Measurements from ENCODE around the gene NEURL2. TPM values are rescaled to one million over a fixed set of nuclear protein-coding genes. Genes with fewer than 3 reads are reported as not detected.

Gene NEURL2
- polyA plus RNA-seq, 1 donor (not counting 4 experiments of a cell fraction or from before 2014, with no cell fraction given): 0.49 TPM

- Histone ChIP-seq H2AFZ (ENCODE audit: control insufficient read depth, low read length) (no peak overlapping the region), H3K4me1 (ENCODE audit: control insufficient read depth, extremely low read depth, insufficient read depth, low read length) (peaks cover 20% of the 10 kb centered on the region), H3K27me3 (ENCODE audit: control insufficient read depth, extremely low read depth, insufficient read depth, low read length) (no peaks in the 10 kb centered on the region), H3K4me3 (ENCODE audit: control insufficient read depth in 2 of 3, extremely low read depth in 1 of 3, insufficient read depth in 2 of 3, low read depth in 1 of 3, low read length in 3 of 3) (no peak overlapping the region), H3K9ac (ENCODE audit: control insufficient read depth, extremely low read depth, insufficient read depth, low read length) (no peak overlapping the region), H3K79me2 (ENCODE audit: control insufficient read depth, insufficient read depth, low read length) (peaks cover 10% of the 10 kb centered on the region), H3K36me3 (ENCODE audit: control insufficient read depth in 2 of 2, extremely low read depth in 1 of 2, insufficient read depth in 2 of 2, low read length in 2 of 2) (peaks cover 11 to 13% of the 10 kb centered on the region in 2 experiments), H3K9me3 (ENCODE audit: control insufficient read depth, low read depth, low read length) (no peaks in the 10 kb centered on the region), H3K27ac (ENCODE audit: control insufficient read depth, insufficient read depth, low read length) (no peak overlapping the region), H4K20me1 (ENCODE audit: control insufficient read depth, extremely low read depth, insufficient read depth, low read length) (no peaks in the 10 kb centered on the region), H3K9me1 (ENCODE audit: control insufficient read depth, extremely low read depth, insufficient read depth, low read length) (no peaks in the 10 kb centered on the region), H3K4me2 (ENCODE audit: control insufficient read depth, extremely low read depth, insufficient read depth, low read depth, low read length) (no peak overlapping the region)
- no peak for FAIRE-seq
- TF ChIP-seq CTCF (optimal IDR thresholded peaks at IDR 0.05 in 1 of 3, IDR thresholded peaks at IDR 0.05 in 1 of 3, conservative IDR thresholded peaks at IDR 0.05 in 1 of 3; ENCODE audit: extremely low read depth in 1 of 3, insufficient read depth in 2 of 3, low read length in 3 of 3) (no peak), EZH2 (IDR thresholded peaks at IDR 0.05; ENCODE audit: low read length) (no peak)
- DNase-seq (ENCODE audit: low read depth, low spot score): no peak
- dilution Hi-C loops (cut with MboI; ENCODE audit: extremely low pct_ligation_motif_present, low sequenced_read_pairs): no loop called here
Measured at GRCh38 chr20:45886590-45887345, 4.2 kb downstream of the NEURL2 start.

GRCh38 chr20:45883100-45883469 is 7.9 kb downstream of the NEURL2 start:
- no peak for DNase-seq (ENCODE audit: low read depth, low spot score)
- no peaks in the 10 kb centered on the region for H3K9me1 ChIP-seq (ENCODE audit: control insufficient read depth, extremely low read depth, insufficient read depth, low read length)
- dilution Hi-C loops (cut with MboI; ENCODE audit: extremely low pct_ligation_motif_present, low sequenced_read_pairs): no loop called here

More at GRCh38 chr20:45883100-45883469, 7.9 kb downstream of the NEURL2 start:
- H3K4me1 ChIP-seq (ENCODE audit: control insufficient read depth, extremely low read depth, insufficient read depth, low read length): peaks cover 10% of the 10 kb centered on the region
- peaks cover 15% of the 10 kb centered on the region for H3K79me2 ChIP-seq (ENCODE audit: control insufficient read depth, insufficient read depth, low read length)
- H3K27ac ChIP-seq (ENCODE audit: control insufficient read depth, insufficient read depth, low read length): no peak overlapping the region
- no peaks in the 10 kb centered on the region for H3K27me3 ChIP-seq (ENCODE audit: control insufficient read depth, extremely low read depth, insufficient read depth, low read length)
- H3K4me2 ChIP-seq (ENCODE audit: control insufficient read depth, extremely low read depth, insufficient read depth, low read depth, low read length): no peak overlapping the region
- peaks cover 11 to 13% of the 10 kb centered on the region in 2 experiments for H3K36me3 ChIP-seq (ENCODE audit: control insufficient read depth in 2 of 2, extremely low read depth in 1 of 2, insufficient read depth in 2 of 2, low read length in 2 of 2)
- H3K4me3 ChIP-seq (ENCODE audit: control insufficient read depth in 2 of 3, extremely low read depth in 1 of 3, insufficient read depth in 2 of 3, low read depth in 1 of 3, low read length in 3 of 3): no peak overlapping the region
- no peak overlapping the region for H3K9ac ChIP-seq (ENCODE audit: control insufficient read depth, extremely low read depth, insufficient read depth, low read length)
- FAIRE-seq: no peak
- H2AFZ ChIP-seq (ENCODE audit: control insufficient read depth, low read length): no peak overlapping the region
- TF ChIP-seq EZH2 (IDR thresholded peaks at IDR 0.05; ENCODE audit: low read length) (no peak), CTCF (optimal IDR thresholded peaks at IDR 0.05 in 1 of 3, IDR thresholded peaks at IDR 0.05 in 1 of 3, conservative IDR thresholded peaks at IDR 0.05 in 1 of 3; ENCODE audit: extremely low read depth in 1 of 3, insufficient read depth in 2 of 3, low read length in 3 of 3) (no peak)
- H3K9me3 ChIP-seq (ENCODE audit: control insufficient read depth, low read depth, low read length): no peaks in the 10 kb centered on the region
- no peaks in the 10 kb centered on the region for H4K20me1 ChIP-seq (ENCODE audit: control insufficient read depth, extremely low read depth, insufficient read depth, low read length)
